ENCODE measurements around the gene NENF.
"Not testable (repeated sequence)": the region's sequence is repeated elsewhere in the genome, so short reads cannot be mapped to it uniquely, and the experiment has no call there.

GRCh38 chr1:212395678-212396437 lies 36.9 kb upstream of the NENF start:
- not testable (repeated sequence) for TF ChIP-seq CTCF (IDR thresholded peaks at IDR 0.05); EZH2phosphoT487 (IDR thresholded peaks at IDR 0.05; ENCODE audit: borderline replicate concordance, low read depth)

Measured in SK-N-SH (cell line).